GM12865 (cell line): ENCODE results near the gene DCDC1.
A peak's percentile ranks its signal among the peaks of the same experiment; 100 is the strongest.

Experiments
- DNase-seq: peaks from one replicate; pipeline ENCODE4 v3.0.0; 2010; ENCODE audit warnings: low read depth
- H3K4me3 ChIP-seq: 2 replicates; pipeline ENCODE4 v1.5.1; 2011; ENCODE audit warnings: mild to moderate bottlenecking, low read depth, low read length, control low read depth
- CTCF ChIP-seq: IDR thresholded peaks from 2 replicates; pipeline ENCODE4 v1.5.1; 2011; ENCODE audit warnings: low read length, control low read depth, low read depth, inconsistent platforms; ENCODE audit not compliant: insufficient read depth; ENCODE audit errors: missing control alignments

The DCDC1 gene

GRCh38 chr11:30902929-30903328 is 466.6 kb downstream of the DCDC1 start:
- TF ChIP-seq CTCF: no peak
- H3K4me3 ChIP-seq: no peak overlapping the region
- DNase-seq: peak; percentile 3

GRCh38 chr11:30895046-30895445 is 474.5 kb downstream of the DCDC1 start:
- no peak for TF ChIP-seq CTCF
- H3K4me3 ChIP-seq: no peak overlapping the region
- DNase-seq: no peak

- no peak overlapping the region for H3K4me3 ChIP-seq
- DNase-seq: no peak
- no peak for TF ChIP-seq CTCF
Observed at GRCh38 chr11:30893318-30893717, 476.2 kb downstream of the DCDC1 start.

GRCh38 chr11:30889143-30889794 is 480.3 kb downstream of the DCDC1 start:
- TF ChIP-seq CTCF: no peak
- no peak for DNase-seq

GRCh38 chr11:30879322-30880005 is 490.1 kb downstream of the DCDC1 start:
- H3K4me3 ChIP-seq: no peak overlapping the region
- DNase-seq: no peak
- TF ChIP-seq CTCF: no peak

More at GRCh38 chr11:30889143-30889794, 480.3 kb downstream of the DCDC1 start:
- H3K4me3 ChIP-seq: no peak overlapping the region

- no peak for TF ChIP-seq CTCF
- no peak overlapping the region for H3K4me3 ChIP-seq
- DNase-seq: no peak
Observed at GRCh38 chr11:30878400-30878799, 491.1 kb downstream of the DCDC1 start.

GRCh38 chr11:30876663-30877396 is 492.7 kb downstream of the DCDC1 start:
- DNase-seq: no peak
- TF ChIP-seq CTCF: no peak
- H3K4me3 ChIP-seq: no peak overlapping the region
